Measurements from ENCODE around the gene BCL11A.

Gene BCL11A

GRCh38 chr2:60523963-60524362 lies 29.5 kb downstream of the BCL11A start:
- DNase-seq, result no peak

GRCh38 chr2:60522462-60522861 lies 31.0 kb downstream of the BCL11A start:
- DNase-seq, result no peak

- no peak for DNase-seq
Observed at GRCh38 chr2:60521626-60522025, 31.8 kb downstream of the BCL11A start.

- no peak for DNase-seq
Observed at GRCh38 chr2:60520917-60521539, 32.4 kb downstream of the BCL11A start.

GRCh38 chr2:60520151-60520876 lies 33.1 kb downstream of the BCL11A start:
- no peak for DNase-seq

GRCh38 chr2:60519231-60519863 lies 34.1 kb downstream of the BCL11A start:
- DNase-seq, result no peak

GRCh38 chr2:60518567-60518966 lies 34.9 kb downstream of the BCL11A start:
- no peak for DNase-seq

DNA sequence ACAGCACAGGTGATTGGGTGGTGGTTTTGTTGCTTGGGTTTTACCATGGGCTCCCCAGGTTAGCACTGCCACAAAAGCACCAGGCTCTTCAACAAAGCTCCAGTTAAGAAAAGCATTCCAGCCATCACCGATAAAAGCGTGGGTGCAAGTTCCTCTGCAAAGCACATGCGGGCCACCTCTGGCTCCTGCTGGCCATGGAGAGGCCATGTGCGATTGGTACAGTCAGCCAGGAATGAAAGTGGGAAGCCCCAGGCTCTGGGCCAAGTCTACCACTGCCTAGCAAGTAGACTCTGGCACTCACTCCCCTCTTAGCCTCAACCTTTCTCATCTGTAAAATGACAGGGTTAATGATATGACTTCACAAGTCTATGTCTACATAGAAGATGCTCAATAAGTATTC lies 36.0 kb downstream of the BCL11A start:
- no peak for DNase-seq

- DNase-seq, result no peak
Observed at GRCh38 chr2:60516826-60517225, 36.6 kb downstream of the BCL11A start.

GRCh38 chr2:60516383-60516811 lies 37.1 kb downstream of the BCL11A start:
- no peak for DNase-seq

- no peak for DNase-seq
Observed at GRCh38 chr2:60515721-60516226, 37.7 kb downstream of the BCL11A start.

DNA sequence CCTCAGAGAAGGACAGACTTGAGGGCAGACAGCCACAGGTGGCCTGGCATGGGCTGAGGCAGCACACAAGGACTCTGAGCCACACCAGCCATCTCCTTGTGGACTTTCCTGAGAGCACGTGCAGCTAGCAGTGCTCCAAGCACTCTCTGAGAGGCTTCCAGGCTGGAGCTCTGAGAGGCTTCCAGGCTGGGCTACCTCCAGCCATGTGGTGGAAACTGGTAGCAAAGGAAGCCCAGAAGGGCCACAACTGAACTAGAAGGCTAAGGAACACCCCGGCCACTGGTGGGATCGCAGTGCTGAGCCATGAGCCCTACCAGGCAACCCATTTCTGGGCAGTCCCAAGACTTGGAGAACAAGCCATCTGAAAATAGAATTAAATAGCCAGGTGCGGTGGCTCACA lies 39.5 kb downstream of the BCL11A start:
- no peak for DNase-seq

DNA sequence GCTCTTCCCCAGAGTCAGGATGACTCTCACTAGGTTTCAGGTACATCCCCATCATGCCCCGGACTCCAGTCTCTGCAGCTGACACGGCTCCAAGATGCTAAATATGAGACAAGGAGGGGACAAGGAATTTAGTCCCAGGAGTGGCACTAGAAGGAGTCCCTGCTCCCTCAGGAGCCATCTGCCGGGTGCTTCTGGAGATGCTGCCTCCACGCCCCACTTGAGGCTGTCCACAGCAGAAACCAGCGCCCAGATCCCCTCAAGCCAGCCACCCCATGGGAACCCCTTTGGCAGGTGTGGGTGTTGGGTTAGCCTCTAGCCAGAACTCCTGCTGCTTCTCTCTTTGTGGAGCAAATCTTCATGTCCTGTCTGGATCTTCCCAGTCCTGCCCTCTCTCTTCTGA lies 40.3 kb downstream of the BCL11A start:
- DNase-seq, result no peak

DNA sequence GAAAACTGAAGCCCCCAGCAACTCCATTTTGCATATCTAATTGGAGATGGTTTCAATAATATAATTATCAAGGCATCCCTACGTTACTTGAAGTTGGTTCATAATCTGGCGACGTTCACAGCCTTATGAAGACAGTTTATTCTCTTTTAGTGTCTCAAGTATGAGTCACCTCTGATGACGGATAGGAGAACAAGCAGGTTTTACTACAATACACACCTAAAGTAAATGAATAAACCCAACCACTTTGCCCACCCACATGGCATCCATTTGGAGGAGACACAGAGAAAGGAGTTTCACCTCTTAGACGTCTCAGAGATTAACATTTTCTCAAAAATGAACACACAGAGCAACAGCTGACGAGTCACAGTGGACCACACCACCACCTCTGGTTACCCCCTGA lies 40.8 kb downstream of the BCL11A start:
- no peak for DNase-seq

DNA sequence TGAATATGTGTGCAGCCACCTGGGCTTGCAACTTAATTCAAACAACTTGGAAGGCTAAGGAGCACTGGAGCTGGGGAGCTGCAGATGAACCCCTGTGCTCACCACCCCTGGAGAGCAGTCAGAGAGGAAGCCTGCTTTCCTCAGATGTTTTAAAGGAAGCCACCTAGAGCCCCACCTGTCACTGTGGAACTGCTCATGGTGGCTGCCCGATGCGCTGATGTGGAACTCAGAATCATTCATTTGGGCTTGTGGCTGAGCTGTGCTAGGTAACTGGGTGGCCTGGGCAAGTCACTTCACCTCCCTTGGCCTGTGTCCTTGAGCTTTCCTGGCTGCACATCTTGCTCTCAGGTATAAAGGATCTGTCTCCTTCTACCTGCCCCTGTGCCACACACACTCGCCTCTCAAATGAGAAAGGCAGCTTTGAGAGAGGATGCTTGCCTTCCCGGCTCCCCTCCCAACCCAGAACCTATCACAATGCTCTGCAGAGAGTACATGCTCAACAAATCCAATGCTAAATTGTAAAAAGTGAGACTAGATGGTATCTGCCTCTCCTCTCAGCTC lies 41.3 kb downstream of the BCL11A start:
- no peak for DNase-seq

GRCh38 chr2:60510713-60511112 lies 42.7 kb downstream of the BCL11A start:
- no peak for DNase-seq

DNA sequence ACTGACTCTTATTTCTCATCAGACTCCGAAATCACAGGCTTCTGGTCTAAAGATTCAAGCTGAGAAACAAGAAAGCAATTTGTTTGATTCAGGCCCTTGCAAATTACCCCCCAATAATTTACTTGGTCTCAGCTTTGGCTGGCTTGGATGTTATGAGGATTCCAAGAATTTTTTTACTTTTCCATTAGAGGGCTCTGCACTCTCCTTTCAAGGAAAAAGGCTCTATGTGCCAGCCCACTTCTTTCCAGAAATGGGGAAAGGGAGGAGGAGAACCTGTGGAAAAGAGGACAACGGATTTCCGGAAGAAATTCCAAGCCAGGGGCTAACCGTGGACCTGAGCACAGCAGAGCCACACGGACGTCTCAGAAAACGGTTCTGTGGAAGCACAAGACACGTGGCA lies 44.4 kb downstream of the BCL11A start:
- DNase-seq, result no peak

- DNase-seq, result no peak
Observed at GRCh38 chr2:60508339-60508917, 45.0 kb downstream of the BCL11A start.

- no peak for DNase-seq
Observed at GRCh38 chr2:60507211-60507965, 46.1 kb downstream of the BCL11A start.

DNA sequence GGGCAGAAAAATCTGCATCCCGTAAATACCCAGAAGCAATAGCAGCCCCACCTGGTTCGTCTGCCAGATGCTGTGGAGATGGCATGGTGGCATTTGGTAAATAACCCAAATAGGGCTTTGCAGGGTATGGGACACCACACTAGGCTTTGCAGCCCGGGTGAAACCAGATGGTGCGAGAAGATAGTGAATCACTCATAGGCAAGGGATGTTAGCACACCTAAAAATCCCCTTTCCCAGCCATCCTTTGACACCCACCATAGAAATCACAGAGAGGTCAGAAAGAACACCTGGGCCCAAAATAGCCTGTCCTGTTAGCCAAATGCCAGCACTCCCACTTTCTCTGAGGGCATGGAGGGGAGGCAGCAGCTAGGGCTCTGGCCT lies 47.6 kb downstream of the BCL11A start:
- no peak for DNase-seq

GRCh38 chr2:60505240-60505879 lies 48.1 kb downstream of the BCL11A start:
- DNase-seq, result no peak

DNA sequence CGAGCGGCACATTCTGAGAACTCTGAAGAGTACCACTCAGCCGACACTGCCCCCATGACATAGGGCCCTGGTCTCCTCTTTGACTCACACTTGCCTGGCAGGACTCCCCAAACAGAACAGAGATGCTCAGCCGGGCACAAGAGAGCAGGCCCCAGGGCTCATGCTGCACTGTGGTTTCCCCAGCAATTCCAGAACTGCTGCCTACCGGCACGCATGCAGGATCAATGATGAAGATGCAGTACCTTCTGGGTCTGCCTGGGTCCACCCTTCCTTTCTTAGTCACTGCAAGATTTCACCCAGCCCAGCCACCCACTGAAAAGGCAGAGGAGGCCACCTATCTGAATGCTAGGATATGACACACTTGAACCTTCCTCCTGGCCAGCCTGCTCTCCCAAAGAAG lies 49.4 kb downstream of the BCL11A start:
- DNase-seq, result no peak

All from activated CD4-positive, alpha-beta T cell treated with anti-CD3 and anti-CD28 coated beads, Interleukin-10, Interleukin-2, amounts not matched to agents 100 ng/mL and 50 ng/mL, durations not matched to agents 16 hours and 8 hours (primary cell).